Central memory CD4-positive, alpha-beta T cell (primary cell): Measurements from ENCODE around the gene ZFP14.
A peak's percentile ranks its signal among the peaks of the same experiment; 100 is the strongest.

ENCODE experiments used
- DNase-seq: peaks from one replicate; pipeline ENCODE4 v3.0.0; 2022
- total RNA-seq, 3 experiments: gene quantifications; one replicate each; lab custom pipeline; 2026; lab: John Stamatoyannopoulos, UW

The ZFP14 gene
- total RNA-seq: 7.1 to 51.6 (median 27.6) reads per million in 3 experiments

DNA sequence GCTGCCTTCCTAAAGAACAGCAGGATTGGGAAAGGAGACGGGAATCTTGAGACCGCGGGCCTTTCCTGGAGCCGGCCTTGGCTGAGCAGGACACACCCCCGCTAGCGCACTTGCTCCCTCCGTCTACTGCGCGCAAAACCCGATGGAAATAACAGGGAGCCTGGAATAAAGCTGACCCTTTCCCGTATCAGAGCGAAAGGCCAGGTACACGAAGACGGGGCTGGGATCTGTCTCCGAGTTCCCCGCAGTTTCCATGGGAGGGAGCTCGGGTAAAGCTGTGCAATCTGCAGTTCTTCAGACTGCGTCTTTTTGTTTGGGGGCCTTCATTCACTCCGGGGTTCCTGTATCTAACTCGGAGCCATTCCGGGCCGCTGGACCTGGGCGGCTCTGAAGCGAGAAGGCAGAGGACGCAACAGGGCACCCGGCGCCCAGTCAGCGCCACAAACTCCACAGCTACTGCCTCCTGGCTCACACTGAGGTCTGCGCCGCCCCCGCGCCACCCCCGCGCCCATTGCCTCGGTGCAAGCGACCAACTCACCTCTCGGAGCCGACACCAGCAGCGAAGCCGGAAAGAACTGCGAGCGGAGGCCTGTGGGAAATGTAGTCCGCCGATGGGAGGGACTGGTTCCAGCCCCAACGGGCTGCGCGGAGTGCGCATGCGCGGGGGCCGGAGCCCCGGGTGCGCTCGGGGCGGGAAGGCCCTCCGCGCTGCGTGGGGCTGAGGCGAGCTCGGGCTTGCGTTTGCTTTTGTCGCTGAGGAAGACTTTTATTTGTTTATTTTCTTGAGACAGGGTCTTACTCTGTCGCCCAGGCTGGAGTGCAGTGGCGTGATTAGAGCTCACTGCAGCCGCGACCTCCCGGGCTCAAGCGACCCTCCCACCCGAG, at the start of gene ZFP14:
Gene ZFP14, minus strand, starts transcription at position 577 of the 885 bp plus-strand sequence. CDS start 11,309 bp downstream, outside the sequence.
- DNase-seq: peak; percentile 94

- DNase-seq: no peak
These were observed 44.9 kb upstream of the ZFP14 start for GRCh38 chr19:36423925-36424324.

GRCh38 chr19:36421749-36422481, 42.9 kb upstream of the ZFP14 start:
- no peak for DNase-seq

DNA sequence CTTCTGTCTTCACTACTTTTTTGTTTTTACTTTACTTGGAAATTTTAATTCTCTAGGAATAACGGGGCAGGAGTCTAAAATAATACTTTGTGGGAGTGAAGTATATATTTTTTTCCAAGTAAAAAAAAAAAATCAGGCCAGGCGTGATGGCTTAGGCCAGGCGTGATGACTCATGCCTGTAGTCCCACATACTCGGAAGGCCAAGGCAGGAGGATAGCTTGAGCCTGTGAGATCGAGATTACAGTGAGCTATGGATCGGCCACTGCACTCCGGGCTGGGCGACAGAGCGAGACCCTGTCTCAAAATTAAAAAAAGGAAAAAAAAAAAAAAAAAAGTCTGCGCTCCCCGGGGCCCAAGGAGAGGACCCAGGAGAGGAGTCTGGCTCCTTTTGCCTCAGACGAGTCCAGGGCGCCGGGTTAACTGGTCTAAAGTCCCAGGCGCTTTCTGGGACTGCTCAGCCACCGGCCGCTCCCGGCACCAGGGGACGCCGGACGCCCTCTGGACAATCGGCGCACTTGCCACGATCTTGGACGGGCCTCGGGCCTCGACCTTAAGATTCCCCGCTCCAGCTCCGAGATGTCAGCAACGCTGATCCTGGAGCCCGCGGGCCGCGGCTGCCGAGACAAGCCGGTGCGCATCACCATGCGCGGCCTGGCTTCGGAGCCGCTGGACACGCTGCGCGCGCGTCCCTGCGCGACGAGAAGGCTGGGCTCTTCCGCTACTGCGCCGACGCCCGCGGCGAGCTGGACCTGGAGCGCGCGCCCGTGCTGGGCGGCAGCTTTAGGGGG, 42.2 kb upstream of the ZFP14 start:
- DNase-seq: no peak

- DNase-seq: peak; percentile 71
These were observed 39.4 kb upstream of the ZFP14 start, which contains the start of gene ZFP82 for GRCh38 chr19:36418287-36419001. TSS of gene ZFP82 (minus strand) at chr19:36418644. CDS start at chr19:36409789, 8,855 bp downstream.

- DNase-seq: no peak
These were observed 38.8 kb upstream of the ZFP14 start for GRCh38 chr19:36417752-36418286.

- no peak for DNase-seq
These were observed 30.8 kb upstream of the ZFP14 start for GRCh38 chr19:36409841-36410240.

- DNase-seq: no peak
These were observed 29.1 kb upstream of the ZFP14 start for GRCh38 chr19:36408101-36408500.

DNA sequence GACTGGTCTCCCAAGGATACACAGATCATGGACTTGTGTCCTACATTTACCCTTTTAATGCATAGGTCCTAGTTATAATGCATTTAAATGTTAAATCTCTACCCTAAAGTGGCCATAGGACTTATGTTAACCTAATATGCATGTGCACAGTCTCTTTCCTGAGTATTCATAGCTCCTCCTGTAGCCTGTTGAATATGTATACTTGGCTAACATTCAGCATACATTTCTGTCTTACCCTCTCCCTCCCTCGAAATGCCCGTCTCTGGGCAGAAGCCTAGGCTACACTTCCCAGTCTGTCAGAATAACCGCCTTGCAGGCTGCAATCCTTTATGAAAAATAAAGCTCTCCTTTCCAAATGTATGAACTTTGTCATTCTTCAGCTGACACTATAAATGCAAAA, 25.5 kb upstream of the ZFP14 start:
- DNase-seq: no peak

DNA sequence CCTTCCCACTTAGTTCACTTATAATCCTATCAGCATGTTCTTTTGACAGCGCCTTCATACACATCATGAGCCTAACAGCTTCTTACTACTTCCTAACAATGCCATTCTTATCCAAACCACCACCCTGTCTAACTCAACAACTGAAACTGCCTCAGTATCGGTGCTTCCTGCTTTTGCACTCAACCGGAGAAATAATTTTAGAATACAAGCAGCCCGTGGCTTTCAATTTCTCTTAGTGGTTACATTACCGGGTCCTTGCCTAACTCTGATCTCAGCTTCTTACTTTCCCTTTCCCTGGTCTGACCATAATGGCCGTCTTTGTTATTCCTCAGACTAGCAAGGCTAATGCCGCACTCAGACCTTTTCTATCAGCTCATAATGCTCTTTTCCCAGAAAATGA, 22.5 kb upstream of the ZFP14 start:
- DNase-seq: no peak

- DNase-seq: no peak
These were observed 19.6 kb upstream of the ZFP14 start for GRCh38 chr19:36398571-36398970.

- no peak for DNase-seq
These were observed 14.1 kb upstream of the ZFP14 start for GRCh38 chr19:36392916-36393673.

DNA sequence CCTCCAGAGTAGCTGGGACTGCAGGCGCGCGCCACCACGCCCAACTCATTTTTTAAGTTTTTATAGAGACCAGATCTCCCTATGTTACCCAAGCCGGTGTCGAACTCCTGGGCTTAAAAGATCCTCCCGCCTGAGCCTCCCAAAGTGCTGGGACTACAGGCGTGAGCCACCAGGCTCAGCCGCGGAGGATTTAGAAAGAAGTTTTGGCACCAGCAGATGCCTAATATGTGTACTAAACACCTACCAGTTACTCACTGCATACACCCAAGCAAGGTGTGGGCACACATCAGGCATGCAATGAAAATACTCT, 464 bp upstream of the ZFP14 start:
- no peak for DNase-seq

DNA sequence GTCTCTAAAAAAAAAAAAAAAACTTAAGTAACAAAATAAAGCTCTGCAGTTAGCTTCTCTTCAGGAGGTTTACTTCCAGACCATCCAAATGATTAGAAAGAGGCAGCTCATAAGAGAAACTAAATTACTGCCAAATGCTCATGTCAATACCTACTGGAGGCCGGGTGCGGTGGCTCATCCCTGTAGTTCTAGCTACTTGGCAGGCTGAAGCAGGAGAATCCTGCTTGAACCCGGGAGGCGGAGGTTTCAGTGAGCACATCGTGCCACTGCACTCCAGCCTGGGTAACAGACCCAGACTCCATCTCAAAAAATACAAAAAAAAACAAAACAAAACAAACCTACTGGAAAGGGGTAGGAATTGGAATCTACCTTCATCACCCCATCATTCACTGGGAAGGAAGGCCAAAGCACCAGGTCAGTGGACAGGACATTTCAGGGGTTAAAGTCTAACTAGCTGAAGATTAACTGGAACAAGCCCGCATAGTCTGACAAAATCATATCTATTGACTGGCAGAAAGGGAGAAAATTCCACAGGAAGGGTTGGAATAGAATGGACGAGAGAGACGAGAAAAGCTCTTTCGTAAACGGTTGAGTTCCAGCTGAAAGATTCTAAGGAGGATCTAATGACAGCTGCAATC, 1.3 kb downstream of the ZFP14 start:
- DNase-seq: no peak

GRCh38 chr19:36373638-36374156, 5.3 kb downstream of the ZFP14 start:
- DNase-seq: no peak

DNA sequence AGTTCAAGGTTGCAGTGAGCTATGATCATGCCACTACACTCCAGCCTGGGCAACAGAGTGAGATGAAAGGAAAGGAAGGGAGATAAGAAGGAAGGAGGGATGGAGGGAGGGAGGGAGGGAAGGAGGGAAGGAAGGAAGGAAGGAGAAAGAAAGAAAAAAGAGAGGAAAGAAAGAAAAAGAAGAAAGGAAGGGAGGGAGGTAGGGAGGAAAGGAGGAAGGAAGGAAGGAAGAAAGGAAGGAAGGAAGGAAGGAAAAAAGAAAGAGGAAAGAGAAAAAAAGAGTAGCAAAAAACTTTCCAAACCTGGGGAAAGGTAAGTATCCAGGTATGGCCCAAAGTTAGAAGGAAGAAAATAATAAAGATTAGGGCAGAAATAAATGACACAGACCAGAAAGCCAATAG, 7.1 kb downstream of the ZFP14 start:
- no peak for DNase-seq

GRCh38 chr19:36363845-36364244, 15.2 kb downstream of the ZFP14 start:
- no peak for DNase-seq

DNA sequence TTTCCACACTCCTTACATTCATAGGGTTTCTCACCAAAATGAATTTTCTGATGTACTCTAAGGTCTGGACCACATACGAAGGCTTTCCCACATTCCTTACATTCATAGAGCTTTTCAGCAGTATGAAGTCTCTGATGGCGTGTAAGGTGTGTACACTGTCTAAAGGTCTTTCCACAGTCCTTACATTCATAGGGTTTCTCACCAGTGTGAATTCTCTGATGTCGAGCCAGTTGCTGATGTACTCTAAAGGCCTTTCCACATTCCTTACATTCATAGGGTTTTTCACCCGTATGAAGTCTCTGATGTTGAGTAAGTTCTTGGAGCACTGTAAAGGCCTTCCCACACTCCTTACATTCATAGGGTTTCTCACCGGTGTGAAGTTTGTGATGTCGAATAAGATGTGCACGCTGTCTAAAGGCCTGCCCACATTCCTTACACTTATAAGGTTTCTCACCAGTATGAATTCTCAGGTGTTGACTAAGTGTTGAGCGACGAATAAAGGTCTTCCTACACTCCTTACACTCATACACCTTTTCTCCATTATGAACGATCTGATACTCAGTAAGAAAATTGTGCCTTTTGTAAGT, 38.1 kb downstream of the ZFP14 start:
- DNase-seq: no peak

GRCh38 chr19:36331353-36332228, 47.4 kb downstream of the ZFP14 start:
- peak; percentile 66 for DNase-seq
